SH-SY5Y (cell line): ENCODE measurements around the gene ERFE.

Experiments used
- GATA2 ChIP-seq: IDR thresholded peaks from 2 replicates; pipeline ENCODE4 v1.6.1; 2011; ENCODE audit warnings: mild to moderate bottlenecking, low read depth, low read length
- GATA3 ChIP-seq: IDR thresholded peaks from 2 replicates; pipeline ENCODE4 v1.6.1; 2011; ENCODE audit warnings: low read depth, mild to moderate bottlenecking, low read length, moderate library complexity

GRCh38 chr2:238142382-238143205 lies 16.2 kb upstream of the ERFE start:
- TF ChIP-seq GATA2 (no peak), GATA3 (no peak)
